GM21381 (cell line): Measurements from ENCODE around the gene CDK6.

ENCODE experiments used
- ATAC-seq: cut with Tn5 transposase; IDR thresholded peaks from one replicate; pipeline ENCODE4 v1.9.1; 2021; ENCODE audit warnings: mild to moderate bottlenecking, moderate library complexity; ENCODE audit not compliant: unreplicated experiment

Gene CDK6

GRCh38 chr7:92652536-92652935 lies 183.8 kb downstream of the CDK6 start:
- ATAC-seq, result no peak

DNA sequence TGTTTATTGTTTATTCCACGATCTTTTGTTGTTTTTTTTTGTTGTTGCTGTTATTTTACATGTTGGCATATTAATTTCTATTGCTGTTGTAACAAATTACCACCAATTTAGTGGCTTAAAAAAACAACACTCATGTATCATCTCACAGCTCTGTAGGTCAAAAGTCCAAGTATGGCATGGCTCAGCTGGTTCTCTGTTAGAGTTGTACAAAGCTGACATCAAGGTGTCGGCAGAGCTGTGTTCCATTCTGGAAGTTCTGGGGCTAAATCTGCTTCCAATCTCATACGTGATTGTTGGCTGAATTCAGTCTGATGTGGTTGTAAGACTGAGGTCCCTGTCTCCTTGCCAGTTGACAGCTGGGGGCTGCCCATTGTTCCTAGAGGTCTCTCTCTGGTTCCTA lies 186.0 kb downstream of the CDK6 start:
- ATAC-seq, result no peak

GRCh38 chr7:92648067-92648466 lies 188.3 kb downstream of the CDK6 start:
- peak; percentile 51 for ATAC-seq

DNA sequence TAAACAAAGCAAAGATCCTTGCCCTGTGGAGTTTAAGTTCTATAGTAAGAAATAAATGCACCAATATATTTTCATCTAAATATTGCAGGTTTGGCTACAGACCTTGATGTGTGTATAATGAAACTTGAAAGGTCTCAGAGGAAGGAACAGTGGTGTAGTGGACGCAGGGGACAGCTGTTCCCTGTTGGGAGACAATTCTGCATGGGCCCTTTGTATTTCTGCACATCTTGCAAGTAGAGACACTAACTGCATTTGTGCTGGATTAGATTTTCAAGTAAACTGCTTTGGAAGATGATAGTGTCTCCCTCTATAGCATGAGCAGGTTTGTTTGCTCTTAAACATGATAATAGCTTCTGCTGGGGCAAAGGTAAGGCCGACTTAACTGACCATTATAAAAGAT lies 188.7 kb downstream of the CDK6 start:
- ATAC-seq, result no peak

- peak; percentile 35 for ATAC-seq
These were observed 189.3 kb downstream of the CDK6 start for GRCh38 chr7:92647011-92647625.

DNA sequence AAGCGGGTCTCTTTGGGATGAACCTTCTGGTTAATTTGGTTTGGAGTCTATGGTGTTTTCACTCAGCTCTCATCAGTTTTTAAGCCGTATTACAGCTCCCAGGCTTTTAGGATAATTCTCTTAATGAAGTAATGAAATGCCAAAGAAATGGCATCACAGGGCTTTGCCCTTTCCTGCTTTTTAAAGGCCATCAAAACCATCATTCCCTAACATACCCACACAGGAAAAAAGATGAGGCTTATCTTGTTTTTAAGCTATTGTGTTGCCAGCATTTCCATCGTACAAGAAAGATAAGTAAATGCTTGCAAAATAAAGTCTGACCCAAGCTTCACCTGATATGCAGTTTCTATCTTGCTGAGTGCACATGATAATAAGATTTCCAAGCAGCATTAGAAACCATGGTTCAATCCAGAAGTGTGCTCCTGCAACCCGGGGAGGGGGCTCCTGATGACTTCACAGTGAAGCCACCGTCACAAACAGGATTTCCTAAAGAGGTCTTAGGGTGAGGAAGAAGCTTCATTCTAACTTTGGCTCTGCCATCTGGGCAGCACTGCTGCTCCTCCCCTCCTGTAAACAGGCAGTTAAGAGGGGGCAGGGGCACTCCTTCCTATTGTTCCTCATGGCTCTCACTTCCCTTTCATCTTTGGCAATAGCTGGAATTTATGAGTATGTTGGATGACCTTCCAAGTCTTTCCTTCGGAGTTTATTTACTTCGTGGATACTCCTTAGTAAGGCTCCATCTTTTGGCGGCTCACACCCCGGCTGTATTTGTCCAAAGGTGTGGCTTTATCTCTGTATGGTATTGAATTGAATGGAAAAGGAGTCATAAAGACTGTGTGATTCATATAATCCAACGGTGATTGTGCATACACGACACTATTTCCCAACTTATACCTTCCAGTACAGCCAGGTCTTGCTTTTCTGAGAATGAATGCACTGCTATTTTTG lies 191.0 kb downstream of the CDK6 start:
- ATAC-seq, result no peak

DNA sequence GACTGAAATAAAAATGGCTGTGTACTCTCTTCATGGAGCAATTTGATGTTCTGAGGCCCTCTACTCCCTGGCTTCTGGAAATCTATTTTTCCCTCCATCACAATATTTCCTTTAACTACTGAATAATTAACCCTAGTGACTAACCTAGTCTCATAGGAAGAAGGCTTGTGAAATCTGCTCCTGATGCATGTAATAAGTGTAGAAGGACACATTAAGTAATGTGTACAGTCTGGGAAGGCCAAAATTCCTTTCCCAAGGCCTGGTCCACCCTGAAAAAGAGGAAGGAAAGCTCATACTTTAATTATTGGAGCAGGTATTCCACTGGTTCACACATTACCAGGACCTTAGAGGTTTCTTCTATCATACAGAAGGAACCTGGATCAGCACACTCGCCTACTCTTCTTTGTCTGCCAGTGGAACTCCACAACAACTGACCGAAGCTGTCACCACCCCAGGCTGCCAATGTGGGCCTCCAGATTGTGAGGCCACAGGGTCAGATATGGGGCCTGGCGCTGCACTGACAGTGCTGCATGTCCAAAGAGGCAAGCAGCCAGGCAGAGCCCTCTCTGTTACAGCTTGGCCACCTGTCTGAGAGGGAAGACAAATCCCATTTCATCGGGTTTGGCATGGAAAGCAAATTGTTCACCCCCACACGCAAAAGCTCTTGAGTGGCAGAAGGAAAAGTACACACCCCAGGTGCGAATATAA lies 191.8 kb downstream of the CDK6 start:
- ATAC-seq, result no peak

DNA sequence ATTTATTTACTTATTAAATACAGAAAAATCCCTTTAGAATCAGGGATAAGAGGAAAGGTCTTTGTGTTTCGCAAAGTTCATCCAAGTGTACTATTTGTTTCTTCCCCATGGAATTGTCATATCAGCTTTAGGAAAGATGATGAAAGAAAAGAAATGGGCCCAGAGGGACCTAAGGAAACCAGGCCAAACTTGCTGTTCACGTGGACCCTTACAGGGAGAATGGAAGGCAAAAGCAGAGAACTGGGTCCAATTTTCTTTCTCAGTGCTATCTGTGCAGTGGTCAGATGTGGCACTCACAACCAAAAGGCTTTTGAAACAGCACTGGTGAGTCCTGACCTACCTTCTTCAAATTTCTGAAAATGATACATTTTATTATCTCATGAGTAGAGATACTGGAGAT lies 192.6 kb downstream of the CDK6 start:
- ATAC-seq, result no peak

DNA sequence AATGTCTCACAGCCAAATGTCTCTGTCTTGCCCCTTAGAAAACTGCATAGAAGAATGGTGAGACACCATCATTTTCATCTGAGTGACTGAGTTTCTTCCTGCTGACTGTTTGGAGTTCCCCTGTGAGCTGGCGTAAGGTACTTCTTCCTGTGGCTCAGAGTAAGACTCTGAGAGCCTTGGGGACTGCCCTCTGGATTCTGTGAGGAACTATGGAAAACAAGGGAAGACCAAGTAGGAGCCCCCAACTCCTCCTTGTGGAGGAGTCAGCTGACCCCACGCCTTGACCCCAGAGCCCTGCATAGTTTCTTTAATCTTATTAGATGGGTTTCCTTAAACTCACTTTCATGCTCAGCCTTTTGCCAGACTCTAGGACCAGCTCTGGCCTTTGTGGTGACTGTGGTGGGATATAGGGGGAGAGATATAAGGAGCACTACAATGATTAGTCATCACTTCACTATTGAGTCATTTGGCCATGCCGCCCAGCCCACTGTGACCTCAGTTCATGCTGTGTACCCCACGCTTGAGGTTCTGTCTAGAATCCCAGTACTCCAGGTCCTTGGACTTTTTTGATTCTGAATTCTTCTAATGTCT lies 194.4 kb downstream of the CDK6 start:
- ATAC-seq, result peak; percentile 75

DNA sequence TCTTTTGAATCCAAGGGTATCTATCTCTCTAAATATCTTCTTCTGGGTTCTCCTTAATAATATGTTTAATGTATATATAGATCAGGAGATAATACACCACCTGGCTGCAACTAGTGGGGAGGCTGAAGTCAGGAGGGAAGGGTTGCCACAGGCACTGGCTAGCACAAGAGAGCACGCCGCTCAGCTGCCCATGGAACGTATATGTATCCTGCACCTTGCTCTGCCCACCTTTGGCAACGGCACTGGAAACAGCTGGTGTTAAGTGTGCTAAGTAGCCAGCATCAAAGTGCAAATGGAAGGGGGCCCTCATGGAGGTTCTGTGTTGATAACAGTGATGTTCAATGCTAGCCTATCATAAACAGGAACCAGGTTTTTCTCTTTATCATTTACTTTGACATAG lies 196.4 kb downstream of the CDK6 start:
- no peak for ATAC-seq

DNA sequence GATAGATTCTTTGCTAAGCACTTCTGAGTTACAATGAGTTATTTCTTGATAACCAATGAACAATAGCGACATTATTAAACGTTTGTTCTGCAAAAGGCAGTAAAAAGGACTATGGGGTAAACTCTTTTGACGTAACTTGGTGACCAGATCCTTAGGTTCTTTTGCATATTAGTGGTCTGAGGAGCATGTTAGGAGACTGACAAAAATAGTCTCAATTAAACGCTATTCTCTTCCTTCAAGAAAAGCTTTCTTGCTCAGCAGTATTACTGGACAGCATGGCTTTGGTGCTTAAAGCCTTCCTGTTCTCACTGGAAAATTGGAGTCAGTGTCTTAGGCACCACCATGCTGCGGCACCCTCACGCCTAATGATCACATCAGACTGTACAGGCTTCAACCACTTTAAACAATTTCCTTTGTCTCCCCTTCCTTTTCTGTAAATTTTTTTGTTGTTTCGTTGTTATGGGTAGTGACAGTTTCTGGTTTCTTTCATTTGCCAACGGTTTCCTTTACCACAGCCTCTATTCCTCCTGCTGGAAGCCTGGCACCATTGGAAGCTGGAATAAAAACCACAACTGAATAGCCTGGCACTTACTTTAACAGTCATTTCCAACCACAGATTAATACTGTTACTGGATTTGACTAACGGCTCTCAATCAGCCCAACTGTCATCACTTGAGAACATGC lies 197.0 kb downstream of the CDK6 start:
- ATAC-seq, result no peak

GRCh38 chr7:92636018-92636560 lies 200.3 kb downstream of the CDK6 start:
- ATAC-seq, result no peak

- no peak for ATAC-seq
These were observed 200.8 kb downstream of the CDK6 start for GRCh38 chr7:92635538-92635937.

DNA sequence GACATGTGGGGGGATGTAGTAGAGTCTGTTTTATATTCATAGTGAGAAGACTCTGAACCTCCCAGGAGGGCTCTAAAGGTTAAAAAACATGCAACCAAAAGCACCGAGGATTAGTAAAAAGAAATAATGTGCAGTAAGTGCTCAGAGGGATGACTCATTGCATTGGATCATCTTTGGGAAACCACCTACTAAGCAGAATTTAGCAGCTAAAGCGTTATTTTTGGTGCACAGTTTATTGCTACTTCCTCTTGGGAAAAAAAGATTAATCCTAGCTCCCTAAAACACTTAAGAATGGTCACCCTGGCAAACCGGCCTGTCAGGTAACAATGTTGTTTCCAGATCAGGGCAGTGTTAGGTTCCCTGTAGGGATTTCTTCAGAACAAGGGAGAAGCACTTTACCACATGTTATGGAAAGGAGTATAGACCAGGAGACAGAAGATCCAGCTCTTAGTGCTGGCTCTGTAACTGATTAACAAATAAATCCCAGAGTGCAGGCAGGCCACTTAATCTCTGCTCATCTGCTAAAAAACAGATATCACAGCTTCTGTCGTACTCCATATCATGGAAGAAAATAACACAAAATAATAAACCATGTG lies 201.4 kb downstream of the CDK6 start:
- peak; percentile 25 for ATAC-seq

- ATAC-seq, result no peak
These were observed 202.2 kb downstream of the CDK6 start for GRCh38 chr7:92634205-92634604.

DNA sequence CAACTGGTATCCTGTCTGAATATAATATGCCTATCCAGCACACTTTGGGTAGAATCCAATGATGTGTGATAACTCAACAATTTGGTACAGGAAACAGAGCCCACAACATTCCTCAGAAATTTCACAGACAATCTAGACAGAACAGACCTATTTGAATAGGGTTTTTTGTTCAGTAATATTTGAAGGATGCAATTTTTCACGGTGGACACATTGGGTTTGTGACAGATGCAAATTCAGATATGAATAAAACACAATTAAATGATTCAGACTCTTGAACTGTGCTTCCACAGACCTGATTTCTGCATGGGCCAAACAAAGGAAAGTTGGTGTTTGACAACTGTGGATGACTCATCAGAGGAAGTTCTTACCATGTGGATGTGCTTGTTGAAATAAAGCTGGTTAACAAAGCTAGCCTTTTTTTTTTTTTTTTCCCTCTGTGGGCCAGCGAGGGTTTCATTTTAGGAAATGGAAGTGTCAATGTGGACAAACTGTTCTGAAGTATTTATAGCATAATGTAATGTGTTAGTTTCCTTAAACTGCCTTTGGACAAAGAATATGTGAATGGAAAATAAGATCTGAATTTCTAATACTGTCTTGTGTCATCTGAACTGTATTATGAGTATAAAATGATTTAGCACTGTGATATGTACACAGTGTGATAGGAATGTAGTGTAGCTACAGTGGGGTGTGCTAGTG lies 203.0 kb downstream of the CDK6 start:
- no peak for ATAC-seq

- no peak for ATAC-seq
These were observed 203.6 kb downstream of the CDK6 start for GRCh38 chr7:92632791-92633190.

- ATAC-seq, result peak; percentile 27
These were observed 204.4 kb downstream of the CDK6 start for GRCh38 chr7:92631850-92632487.
